Adrenal gland (tissue), 12 donors: ENCODE measurements around the gene KRTAP5-11. TPM values are rescaled to one million over a fixed set of nuclear protein-coding genes. Genes with fewer than 3 reads are reported as not detected.

ENCODE experiments used
- DNase-seq, 7 donors: peaks; one replicate each; pipeline ENCODE4 v3.0.0-alpha.2; 2019 to 2020
- H3K27ac ChIP-seq, 5 donors: fragments of 200-600 bp; sonication (generic) in 4 of 5; 1 replicate in 3 of 5; 2 replicates in 2 of 5; pipeline versions ENCODE4 v1.5.1 to v1.8.0; 2016 to 2020; ENCODE audit warnings: mild to moderate bottlenecking in 1 of 5
- H3K27me3 ChIP-seq: fragments of 200-600 bp; 2 replicates; pipeline ENCODE4 v1.8.0; 2021
- H3K36me3 ChIP-seq, 2 donors: fragments of 200-600 bp; replicated peaks in 1 of 2; 1 replicate in 1 of 2; 2 replicates in 1 of 2; pipeline versions ENCODE4 v1.5.1 to v1.8.0; 2018 to 2022
- H3K4me1 ChIP-seq, 2 donors: fragments of 200-600 bp; replicated peaks in 1 of 2; 1 replicate in 1 of 2; 2 replicates in 1 of 2; pipeline versions ENCODE4 v1.5.1 to v1.8.0; 2018 to 2021
- H3K4me3 ChIP-seq, 4 donors: fragments of 200-600 bp; sonication (generic) in 3 of 4; one replicate each; pipeline ENCODE4 v1.5.1; 2016 to 2018
- H3K9me3 ChIP-seq, 3 donors: fragments of 200-600 bp; sonication (generic) in 1 of 3; replicated peaks in 1 of 3; 1 replicate in 2 of 3; 2 replicates in 1 of 3; pipeline versions ENCODE4 v1.5.1 to v1.8.0; 2016 to 2021
- POLR2A ChIP-seq, 2 donors: fragments of 450-650 bp; IDR thresholded peaks; one replicate each; pipeline ENCODE4 v1.6.1; 2017; ENCODE audit warnings: antibody characterized with exemption in 2 of 2, mild to moderate bottlenecking in 2 of 2, moderate library complexity in 1 of 2
- WGBS, 4 donors: extraction: QIAGEN DNeasy Blood & Tissue Kit in 2 of 4; methylation state at CpG; one replicate each; pipeline versions ENCODE4 v1.1.5 to v1.1.7; 2013 to 2017; 5-methylcytosine and 5-hydroxymethylcytosine counted together
- intact Hi-C, 2 donors: fragments of 100-400 bp; cut with DNase I; formaldehyde crosslinking; loops; one replicate each; pipeline versions ENCODE4 v1.14.1 to v1.15.0; 2022 to 2023
- polyA plus RNA-seq, 3 donors: library from polyadenylated mRNA; stranded (reverse); fragments of 200-250 nt in 2 of 3; fragments of 350-450 nt in 1 of 3; fragmentation: Illumina TruSeq in 1 of 3; extraction: RNeasy Lipid Tissue Mini Kit (QIAGEN cat#74804) in 1 of 3; gene quantifications; one replicate each; pipeline ENCODE4 v1.2.3, GENCODE V29; 2013 to 2014
- total RNA-seq, 9 donors: library from RNA; depleted of rRNA in 4 of 9; stranded (reverse); fragments of >200 nt in 4 of 9; fragments of 120-200 nt in 1 of 9; fragmentation: NEBNext Ultra II Directional in 1 of 9; extraction: Animal tissue kit (Norgen Biotek cat#: 25700) in 1 of 9; gene quantifications; one replicate each; pipeline versions ENCODE4 v1.1.0 to v1.2.4, GENCODE V29; 2013 to 2023
- TF ChIP-seq, protein P1 (sequence below), 6 experiments: fragments of 450-650 bp in 4 of 6; fragments of 200-600 bp in 2 of 6; sonication (generic) in 1 of 6; IDR thresholded peaks; 1 replicate in 5 of 6; 2 replicates in 1 of 6; pipeline versions ENCODE4 v1.5.1 to v1.8.0; 2016 to 2021; ENCODE audit warnings: antibody characterized with exemption in 6 of 6, mild to moderate bottlenecking in 2 of 6, moderate library complexity in 1 of 6
- donor health status: healthy with polysubstance abuse.
- donor health status: Bipolar disorder and iron deficiency.
- donor health status: DM: yes; HTN: yes; CAD: no.
- donor health status: DM: no; HTN: no; CAD: no.
- donor health status: DM: no; HTN: no; CAD: no.
- donor health status: DM: yes; HTN: yes; CAD: no.

Gene KRTAP5-11
- total and polyA plus RNA-seq, 12 donors, result not detected

DNA sequence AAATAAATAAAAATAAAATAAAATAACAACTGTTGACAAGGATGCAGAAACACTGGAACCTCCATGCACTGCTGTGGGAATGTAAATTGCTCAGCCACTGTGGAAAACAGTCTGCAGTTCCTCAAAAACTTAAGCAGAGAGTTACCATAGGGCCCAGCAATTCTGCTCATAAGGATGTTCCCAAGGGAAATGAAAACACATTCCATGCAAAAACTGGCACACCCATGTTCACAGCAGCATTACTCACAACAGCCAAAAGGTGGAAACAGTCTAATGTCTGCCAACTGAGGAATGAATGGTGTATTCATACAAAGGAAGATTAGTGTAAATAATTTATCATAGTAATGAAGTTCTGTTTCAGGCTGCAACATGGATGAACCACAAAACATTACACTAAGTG lies 20.6 kb downstream of the KRTAP5-11 start:
- Histone ChIP-seq H3K9me3 (no peaks in the 10 kb centered on the region), H3K4me3 (no peak overlapping the region), H3K27ac (no peak overlapping the region), H3K4me1 (no peaks in the 10 kb centered on the region), H3K36me3 (no peaks in the 10 kb centered on the region), H3K27me3 (peaks cover 5% of the 10 kb centered on the region)
- TF ChIP-seq, protein P1, sequence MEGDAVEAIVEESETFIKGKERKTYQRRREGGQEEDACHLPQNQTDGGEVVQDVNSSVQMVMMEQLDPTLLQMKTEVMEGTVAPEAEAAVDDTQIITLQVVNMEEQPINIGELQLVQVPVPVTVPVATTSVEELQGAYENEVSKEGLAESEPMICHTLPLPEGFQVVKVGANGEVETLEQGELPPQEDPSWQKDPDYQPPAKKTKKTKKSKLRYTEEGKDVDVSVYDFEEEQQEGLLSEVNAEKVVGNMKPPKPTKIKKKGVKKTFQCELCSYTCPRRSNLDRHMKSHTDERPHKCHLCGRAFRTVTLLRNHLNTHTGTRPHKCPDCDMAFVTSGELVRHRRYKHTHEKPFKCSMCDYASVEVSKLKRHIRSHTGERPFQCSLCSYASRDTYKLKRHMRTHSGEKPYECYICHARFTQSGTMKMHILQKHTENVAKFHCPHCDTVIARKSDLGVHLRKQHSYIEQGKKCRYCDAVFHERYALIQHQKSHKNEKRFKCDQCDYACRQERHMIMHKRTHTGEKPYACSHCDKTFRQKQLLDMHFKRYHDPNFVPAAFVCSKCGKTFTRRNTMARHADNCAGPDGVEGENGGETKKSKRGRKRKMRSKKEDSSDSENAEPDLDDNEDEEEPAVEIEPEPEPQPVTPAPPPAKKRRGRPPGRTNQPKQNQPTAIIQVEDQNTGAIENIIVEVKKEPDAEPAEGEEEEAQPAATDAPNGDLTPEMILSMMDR (IDR thresholded peaks at IDR 0.05), result no peak
- no peak for TF ChIP-seq POLR2A (IDR thresholded peaks at IDR 0.05)
- DNase-seq, result no peak
- intact Hi-C loops, result no loop called here

DNA sequence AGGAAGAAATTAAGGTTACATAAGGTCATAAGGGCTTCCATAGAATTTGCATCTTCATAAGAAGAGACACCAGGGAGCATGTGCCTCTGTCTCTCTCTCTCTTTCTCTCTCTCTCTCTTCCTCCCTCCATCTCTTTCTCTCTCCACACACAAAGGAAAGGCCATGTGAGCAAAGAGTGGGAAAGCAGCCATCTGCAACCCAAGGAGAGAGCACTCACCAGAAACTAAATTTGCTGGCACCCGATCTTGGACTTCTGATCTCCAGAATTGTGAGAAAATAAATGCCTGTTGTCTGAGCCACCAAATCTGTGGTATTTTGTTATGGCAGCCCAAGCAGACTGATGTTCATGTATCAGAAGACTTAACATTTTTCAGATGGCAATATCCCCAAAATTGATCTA lies 23.7 kb downstream of the KRTAP5-11 start:
- H3K27me3 ChIP-seq, result peaks cover 3% of the 10 kb centered on the region
- WGBS, 4 donors, result 80 to 86% (median 85%) methylated on average over 1 of the region's 1 CpG
- H3K27ac ChIP-seq, result no peak overlapping the region
- no peaks in the 10 kb centered on the region for H3K4me1 ChIP-seq
- TF ChIP-seq, protein P1 (IDR thresholded peaks at IDR 0.05), result no peak
- no peak for TF ChIP-seq POLR2A (IDR thresholded peaks at IDR 0.05)
- no peak for DNase-seq
- no peaks in the 10 kb centered on the region for H3K9me3 ChIP-seq
- no peaks in the 10 kb centered on the region for H3K36me3 ChIP-seq
- no peak overlapping the region for H3K4me3 ChIP-seq
- intact Hi-C loops, result no loop called here

DNA sequence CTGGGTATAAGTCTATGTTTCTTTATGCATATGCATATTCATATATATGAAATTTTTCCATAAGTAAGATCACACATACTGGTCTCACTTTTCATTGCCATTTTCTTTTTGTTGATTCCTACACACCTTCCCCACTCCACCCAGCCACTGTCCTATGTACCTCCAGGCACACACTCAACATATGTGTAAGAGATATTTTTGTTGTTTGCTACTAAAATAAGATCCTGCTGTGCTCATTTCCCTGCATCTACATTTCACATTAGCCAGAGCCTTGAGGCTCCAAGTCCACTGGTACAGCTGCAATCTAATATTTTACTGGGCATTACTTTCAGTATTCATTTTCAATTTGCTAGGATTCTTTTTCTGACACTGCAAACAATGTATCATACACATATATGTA lies 25.4 kb downstream of the KRTAP5-11 start:
- H3K4me3 ChIP-seq, result no peak overlapping the region
- DNase-seq, result no peak
- H3K27ac ChIP-seq, result no peak overlapping the region
- H3K4me1 ChIP-seq, result no peaks in the 10 kb centered on the region
- intact Hi-C loops, result no loop called here
- no peaks in the 10 kb centered on the region for H3K36me3 ChIP-seq
- H3K9me3 ChIP-seq, result no peaks in the 10 kb centered on the region
- TF ChIP-seq POLR2A (IDR thresholded peaks at IDR 0.05), result no peak
- no peaks in the 10 kb centered on the region for H3K27me3 ChIP-seq

DNA sequence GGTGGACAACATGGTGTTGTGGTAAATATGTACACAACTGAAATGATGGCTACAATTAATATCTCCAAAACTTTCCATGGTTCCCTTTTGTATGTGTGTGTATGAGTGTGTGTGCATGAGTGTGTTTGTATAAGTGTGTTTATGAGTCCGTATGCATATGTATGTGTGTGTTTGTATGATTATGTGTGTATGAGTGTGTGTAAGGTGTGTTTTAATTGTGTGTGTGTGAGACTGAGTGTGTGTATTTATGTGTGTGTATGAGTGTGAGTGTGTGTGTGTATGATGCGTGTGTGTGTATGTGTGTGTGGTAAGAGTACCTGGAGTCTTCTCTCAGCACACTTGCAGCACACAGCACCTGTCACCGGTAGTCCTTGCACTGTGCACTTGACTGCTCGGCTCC lies 26.7 kb downstream of the KRTAP5-11 start:
- TF ChIP-seq POLR2A (IDR thresholded peaks at IDR 0.05), result no peak
- TF ChIP-seq, protein P1 (IDR thresholded peaks at IDR 0.05), result no peak
- WGBS, 4 donors, result 81 to 95% (median 84%) methylated on average over 4 of the region's 4 CpGs

DNA sequence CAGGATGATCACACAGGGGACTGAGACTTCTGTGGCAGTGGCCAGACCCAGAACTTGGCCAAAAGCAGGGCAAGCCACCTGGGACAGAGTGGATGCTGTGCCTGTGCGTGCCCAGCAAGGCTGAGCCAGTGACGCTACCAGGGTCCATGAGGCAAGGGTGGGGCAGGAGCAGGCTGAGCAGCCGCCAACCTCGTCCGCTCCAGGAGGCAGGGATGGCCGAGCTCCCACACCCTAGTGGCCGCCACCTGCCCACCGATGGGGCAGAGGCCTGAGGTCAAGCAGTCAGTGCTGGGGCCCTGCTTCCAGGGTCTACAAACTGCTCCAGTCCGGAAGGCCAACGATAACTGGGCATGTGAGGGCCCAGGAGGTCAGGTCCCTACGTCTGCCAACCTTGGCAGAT lies 27.2 kb downstream of the KRTAP5-11 start:
- no peak for DNase-seq
- Histone ChIP-seq H3K27me3 (no peaks in the 10 kb centered on the region), H3K4me3 (no peak overlapping the region), H3K27ac (no peak overlapping the region), H3K4me1 (no peaks in the 10 kb centered on the region), H3K9me3 (no peaks in the 10 kb centered on the region), H3K36me3 (no peaks in the 10 kb centered on the region)
- no peak for TF ChIP-seq POLR2A (IDR thresholded peaks at IDR 0.05)
- TF ChIP-seq, protein P1 (IDR thresholded peaks at IDR 0.05), result no peak
- 91 to 97% (median 92%) methylated on average over 5 to 11 of the region's 11 CpGs for WGBS, 4 donors
- intact Hi-C loops, result no loop called here

More for the DNA sequence above, 26.7 kb downstream of the KRTAP5-11 start:
- no peaks in the 10 kb centered on the region for H3K36me3 ChIP-seq
- H3K4me1 ChIP-seq, result no peaks in the 10 kb centered on the region
- no peak for DNase-seq
- H3K9me3 ChIP-seq, result no peaks in the 10 kb centered on the region
- intact Hi-C loops, result no loop called here
- no peak overlapping the region for H3K27ac ChIP-seq
- H3K27me3 ChIP-seq, result no peaks in the 10 kb centered on the region
- H3K4me3 ChIP-seq, result no peak overlapping the region
